Effector memory CD4-positive, alpha-beta T cell (primary cell): ENCODE measurements around the gene DNM3.

Experiments used
- DNase-seq, 3 donors: peaks; one replicate each; pipeline ENCODE4 v3.0.0-alpha.2; 2020
- H3K27ac ChIP-seq: 2 replicates; pipeline ENCODE4 v1.7.0; 2013; ENCODE audit warnings: mild to moderate bottlenecking, low read length, moderate library complexity; ENCODE audit not compliant: insufficient read depth, poor library complexity, severe bottlenecking
- H3K27me3 ChIP-seq: replicated peaks from 2 replicates; pipeline ENCODE4 v1.7.0; 2013; ENCODE audit warnings: mild to moderate bottlenecking, low read length; ENCODE audit not compliant: insufficient read depth, control insufficient read depth, poor library complexity, severe bottlenecking
- H3K36me3 ChIP-seq: 2 replicates; pipeline ENCODE4 v1.7.0; 2013; ENCODE audit warnings: mild to moderate bottlenecking, low read length, moderate library complexity; ENCODE audit not compliant: control insufficient read depth, insufficient read depth
- H3K4me1 ChIP-seq: 2 replicates; pipeline ENCODE4 v1.7.0; 2013; ENCODE audit warnings: low read length, mild to moderate bottlenecking; ENCODE audit not compliant: control insufficient read depth, insufficient read depth, poor library complexity, severe bottlenecking
- H3K4me3 ChIP-seq: 2 replicates; pipeline ENCODE4 v1.7.0; 2013; ENCODE audit warnings: low read length, low read depth, mild to moderate bottlenecking; ENCODE audit not compliant: insufficient read depth, poor library complexity, severe bottlenecking
- H3K9me3 ChIP-seq: 2 replicates; pipeline ENCODE4 v1.7.0; 2013; ENCODE audit warnings: mild to moderate bottlenecking, low read length, moderate library complexity; ENCODE audit not compliant: control insufficient read depth

The DNM3 gene

DNA sequence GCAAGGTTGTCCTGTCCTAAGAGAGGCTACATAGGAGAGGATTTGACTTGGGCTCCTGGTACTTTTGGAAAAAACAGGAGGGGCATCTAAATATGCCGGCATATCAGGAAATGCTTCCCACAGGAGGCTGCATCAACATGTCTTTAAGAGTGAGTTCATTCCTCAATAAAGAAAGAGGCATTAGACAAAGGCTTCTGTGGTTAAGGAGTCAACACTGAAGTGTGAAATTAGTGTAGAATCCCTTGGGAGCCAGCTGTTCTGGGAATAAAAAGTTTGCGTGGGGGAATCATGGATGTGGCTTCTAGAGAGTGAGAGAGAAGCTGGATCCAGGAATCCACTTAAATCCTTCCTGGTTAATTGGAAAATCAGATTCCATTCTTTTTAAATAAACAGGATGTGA, 69.5 kb downstream of the DNM3 start:
- no peak for DNase-seq
- no peaks in the 10 kb centered on the region for H3K27me3 ChIP-seq
- H3K27ac ChIP-seq, result no peak overlapping the region
- no peaks in the 10 kb centered on the region for H3K9me3 ChIP-seq
- H3K4me1 ChIP-seq, result no peaks in the 10 kb centered on the region
- H3K36me3 ChIP-seq, result no peaks in the 10 kb centered on the region
- H3K4me3 ChIP-seq, result no peak overlapping the region

DNA sequence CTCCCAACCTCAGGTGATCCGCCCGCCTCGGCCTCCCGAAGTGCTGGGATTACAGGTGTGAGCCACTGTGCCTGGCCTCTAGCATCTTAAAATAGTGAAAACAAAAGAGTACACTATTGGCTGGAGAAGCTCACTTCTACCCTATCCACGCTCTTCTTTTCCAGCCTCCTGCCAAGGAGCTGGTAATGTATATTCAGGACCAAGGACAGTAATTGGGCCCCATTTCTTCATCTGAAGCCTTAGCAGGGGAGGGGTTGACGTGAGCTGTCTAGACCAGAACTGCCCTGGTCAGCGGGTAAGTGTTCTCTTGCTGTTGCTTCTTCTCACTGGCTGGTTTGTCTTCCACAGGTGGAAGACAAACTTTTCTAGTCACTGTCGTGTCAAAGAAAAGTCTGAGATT, 70.2 kb downstream of the DNM3 start:
- H3K36me3 ChIP-seq, result no peaks in the 10 kb centered on the region
- H3K4me1 ChIP-seq, result no peaks in the 10 kb centered on the region
- no peak for DNase-seq
- H3K27ac ChIP-seq, result no peak overlapping the region
- no peak overlapping the region for H3K4me3 ChIP-seq
- no peaks in the 10 kb centered on the region for H3K27me3 ChIP-seq
- no peaks in the 10 kb centered on the region for H3K9me3 ChIP-seq

DNA sequence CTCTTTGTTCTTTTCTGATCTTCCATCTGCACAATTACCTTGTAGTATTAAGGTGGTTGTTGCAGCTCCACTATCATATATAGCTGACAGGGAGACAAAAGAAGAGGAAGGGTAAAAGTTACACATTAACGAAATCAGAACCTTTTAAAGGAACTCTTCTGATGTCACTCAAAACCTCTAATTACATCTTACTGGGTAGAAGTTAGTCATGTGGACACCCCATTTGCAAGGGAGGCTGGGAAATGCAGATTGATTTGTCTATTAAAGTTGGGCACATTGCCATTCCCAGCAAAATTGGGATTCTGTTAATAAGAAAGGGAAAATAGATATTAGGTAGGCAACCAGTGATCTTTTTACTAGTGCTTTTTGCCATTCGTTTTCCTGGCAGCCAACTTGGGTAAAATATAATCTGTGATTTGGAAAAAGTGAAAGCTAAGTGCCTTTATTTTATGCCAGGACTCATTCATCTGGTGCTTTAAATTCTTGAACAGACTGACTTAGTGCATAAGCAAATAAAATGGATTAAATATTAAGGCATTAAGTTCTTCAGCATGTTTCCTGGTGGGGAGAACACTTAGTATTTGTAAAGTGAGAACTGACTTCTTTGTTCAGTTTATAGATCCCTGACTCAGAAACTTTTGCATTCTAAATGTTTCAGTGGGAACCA, 71.3 kb downstream of the DNM3 start:
- Histone ChIP-seq H3K36me3 (no peaks in the 10 kb centered on the region), H3K9me3 (no peaks in the 10 kb centered on the region), H3K4me1 (no peaks in the 10 kb centered on the region), H3K27ac (no peak overlapping the region), H3K4me3 (no peak overlapping the region), H3K27me3 (no peaks in the 10 kb centered on the region)
- no peak for DNase-seq

DNA sequence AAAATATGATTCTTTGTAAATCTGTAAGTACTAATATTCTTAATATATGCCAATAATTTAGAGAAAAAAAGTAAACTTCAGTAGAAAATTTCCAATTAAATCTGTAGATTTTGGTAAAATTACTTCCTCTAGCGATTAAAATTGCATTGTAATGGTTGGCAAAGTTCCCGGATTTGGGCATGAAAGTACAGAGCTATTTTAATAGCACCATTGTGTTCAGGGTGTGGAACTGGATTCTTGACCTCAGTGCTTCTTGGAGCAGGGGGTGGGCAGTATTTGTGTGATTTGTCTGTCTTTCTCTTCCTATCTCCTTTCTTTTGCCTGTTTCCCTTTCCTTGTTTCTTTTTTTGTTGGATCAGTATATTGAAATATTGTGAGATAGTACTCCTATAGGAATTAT, 72.1 kb downstream of the DNM3 start:
- no peak overlapping the region for H3K4me3 ChIP-seq
- H3K27me3 ChIP-seq, result no peaks in the 10 kb centered on the region
- no peak overlapping the region for H3K27ac ChIP-seq
- H3K36me3 ChIP-seq, result no peaks in the 10 kb centered on the region
- no peaks in the 10 kb centered on the region for H3K9me3 ChIP-seq
- no peaks in the 10 kb centered on the region for H3K4me1 ChIP-seq
- no peak for DNase-seq

DNA sequence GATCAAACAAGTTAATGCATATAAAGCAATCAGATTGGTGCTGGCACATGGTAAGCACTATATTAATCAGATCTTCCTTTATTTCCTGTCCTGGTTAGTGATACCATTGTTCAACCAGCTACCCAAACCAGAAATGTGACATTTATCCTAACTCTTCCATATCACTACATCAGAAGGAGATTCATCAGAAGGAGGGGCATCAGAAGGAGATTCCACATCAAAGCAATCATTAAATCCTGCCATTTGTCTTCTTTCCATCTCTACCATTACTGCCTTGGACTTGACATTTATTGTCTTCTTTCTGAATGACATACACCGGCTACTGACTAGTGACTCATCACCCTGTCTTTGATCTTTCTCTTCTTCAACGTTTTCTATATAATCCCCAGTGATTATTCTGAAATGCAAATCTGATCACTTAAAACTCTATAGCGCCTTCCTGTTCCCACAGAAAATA, 75.0 kb downstream of the DNM3 start:
- no peaks in the 10 kb centered on the region for H3K4me1 ChIP-seq
- H3K36me3 ChIP-seq, result no peaks in the 10 kb centered on the region
- H3K27me3 ChIP-seq, result no peaks in the 10 kb centered on the region
- no peak overlapping the region for H3K4me3 ChIP-seq
- no peak for DNase-seq
- H3K9me3 ChIP-seq, result no peaks in the 10 kb centered on the region
- no peak overlapping the region for H3K27ac ChIP-seq

DNA sequence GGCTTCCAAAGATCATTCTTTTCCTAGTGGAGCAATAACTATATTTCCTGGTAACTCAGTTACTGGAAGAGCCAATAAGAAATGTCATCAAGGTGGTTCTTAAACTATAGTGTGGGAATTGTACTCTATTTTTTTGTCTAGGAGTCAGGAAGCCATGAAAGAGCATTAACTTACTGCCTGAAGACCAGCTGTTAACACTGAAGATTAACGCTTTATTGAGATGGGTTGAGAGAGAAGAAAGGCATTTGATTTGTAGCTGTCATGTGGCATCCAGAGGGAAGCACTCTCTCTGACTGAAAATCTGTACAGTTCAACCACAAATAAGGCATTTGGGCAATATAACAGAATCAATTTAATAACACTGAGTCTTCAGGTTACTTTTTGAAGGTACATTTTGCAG, 76.0 kb downstream of the DNM3 start:
- Histone ChIP-seq H3K27me3 (no peaks in the 10 kb centered on the region), H3K4me3 (no peak overlapping the region), H3K27ac (no peak overlapping the region), H3K36me3 (no peaks in the 10 kb centered on the region), H3K9me3 (no peaks in the 10 kb centered on the region), H3K4me1 (no peaks in the 10 kb centered on the region)
- DNase-seq, result no peak

DNA sequence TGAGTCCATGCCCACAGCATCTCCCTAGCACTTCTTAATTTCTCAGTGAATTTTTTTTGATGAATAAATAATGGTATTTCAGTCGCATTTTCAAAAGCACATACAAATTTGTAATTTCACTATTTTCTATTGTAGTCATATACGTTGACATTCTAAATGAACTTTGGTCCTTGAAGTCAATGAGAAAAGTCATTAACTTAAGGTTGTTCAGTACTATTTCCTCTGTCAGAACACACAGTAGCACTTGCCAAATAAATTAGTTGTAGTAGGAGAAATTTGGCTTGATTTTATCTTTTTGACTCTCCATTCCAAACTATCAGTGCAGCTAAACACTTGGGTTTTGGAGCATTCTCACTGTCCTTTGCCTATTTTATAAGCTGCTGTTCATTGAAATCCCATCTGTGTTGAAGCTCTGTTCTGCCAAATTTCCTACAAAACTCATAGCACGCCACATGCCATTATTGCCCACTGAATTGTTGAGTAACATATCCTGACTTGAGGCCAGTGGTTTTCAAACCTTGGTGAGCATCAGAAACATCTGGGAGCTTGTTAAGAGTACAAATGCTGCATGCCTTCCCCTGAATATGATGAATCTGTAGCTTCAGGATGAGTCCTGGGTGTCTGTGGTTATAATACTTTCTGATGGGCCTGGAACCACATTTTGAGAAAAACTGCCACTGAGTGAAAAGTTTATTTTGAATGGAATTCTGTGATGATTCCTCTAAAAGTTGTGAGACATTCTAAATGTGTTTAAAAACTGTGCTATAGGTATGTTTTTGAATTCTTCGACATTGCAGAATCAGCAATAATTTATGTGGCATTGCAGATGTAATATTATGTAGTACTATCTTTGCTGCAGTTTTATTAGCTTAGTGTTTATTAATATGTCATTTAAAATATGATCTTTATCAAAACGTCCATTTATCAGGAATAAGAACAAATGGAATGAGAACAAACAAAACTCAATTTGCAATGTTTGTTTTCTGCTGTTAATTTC, 78.9 kb downstream of the DNM3 start:
- H3K27me3 ChIP-seq, result no peaks in the 10 kb centered on the region
- no peak for DNase-seq
- H3K36me3 ChIP-seq, result no peaks in the 10 kb centered on the region
- H3K4me3 ChIP-seq, result no peak overlapping the region
- H3K4me1 ChIP-seq, result no peaks in the 10 kb centered on the region
- H3K9me3 ChIP-seq, result no peaks in the 10 kb centered on the region
- H3K27ac ChIP-seq, result no peak overlapping the region

DNA sequence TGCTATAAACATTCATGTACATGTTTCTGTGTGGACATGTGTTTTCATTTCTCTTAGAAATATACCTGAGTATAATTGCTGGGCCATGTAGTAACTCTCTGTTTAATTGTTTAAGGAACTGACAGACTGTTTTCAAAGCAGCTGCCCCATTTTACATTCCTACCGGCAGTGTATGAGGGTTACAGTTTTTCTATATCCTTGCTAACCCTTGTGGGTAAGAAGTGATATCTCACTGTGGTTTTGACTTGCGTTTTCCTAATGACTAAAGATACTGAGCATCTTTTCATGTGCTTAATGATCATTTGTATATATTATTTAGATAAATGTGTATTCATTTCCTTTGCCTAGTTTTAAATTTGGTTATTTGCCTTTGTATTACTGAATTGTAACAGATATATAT, 81.7 kb downstream of the DNM3 start:
- Histone ChIP-seq H3K27me3 (no peaks in the 10 kb centered on the region), H3K4me3 (no peak overlapping the region), H3K9me3 (no peaks in the 10 kb centered on the region), H3K36me3 (no peaks in the 10 kb centered on the region), H3K27ac (no peak overlapping the region), H3K4me1 (no peaks in the 10 kb centered on the region)
- no peak for DNase-seq

DNA sequence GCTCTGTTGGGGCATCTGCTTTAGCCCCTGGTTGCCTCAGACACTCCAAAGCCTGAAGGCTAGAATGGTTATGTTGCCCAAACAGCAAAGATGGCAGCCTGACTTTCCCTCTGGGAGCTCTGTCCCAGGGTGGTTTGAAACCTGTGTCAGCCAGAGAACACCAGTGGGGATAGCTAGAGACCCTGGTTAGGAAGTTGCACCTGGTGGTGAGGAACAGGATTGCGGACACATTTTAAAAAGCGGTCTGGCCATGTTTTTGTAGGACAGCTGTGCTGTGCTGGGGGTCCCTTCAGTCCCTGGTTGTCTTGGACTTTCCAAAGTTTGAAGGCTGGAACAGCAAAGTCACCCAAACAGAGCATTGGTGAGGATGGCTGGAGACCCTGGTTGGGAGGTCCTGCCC, 87.8 kb downstream of the DNM3 start:
- Histone ChIP-seq H3K9me3 (no peaks in the 10 kb centered on the region), H3K27me3 (no peaks in the 10 kb centered on the region), H3K27ac (no peak overlapping the region), H3K4me1 (no peaks in the 10 kb centered on the region), H3K4me3 (no peak overlapping the region), H3K36me3 (no peaks in the 10 kb centered on the region)
- DNase-seq, result no peak

DNA sequence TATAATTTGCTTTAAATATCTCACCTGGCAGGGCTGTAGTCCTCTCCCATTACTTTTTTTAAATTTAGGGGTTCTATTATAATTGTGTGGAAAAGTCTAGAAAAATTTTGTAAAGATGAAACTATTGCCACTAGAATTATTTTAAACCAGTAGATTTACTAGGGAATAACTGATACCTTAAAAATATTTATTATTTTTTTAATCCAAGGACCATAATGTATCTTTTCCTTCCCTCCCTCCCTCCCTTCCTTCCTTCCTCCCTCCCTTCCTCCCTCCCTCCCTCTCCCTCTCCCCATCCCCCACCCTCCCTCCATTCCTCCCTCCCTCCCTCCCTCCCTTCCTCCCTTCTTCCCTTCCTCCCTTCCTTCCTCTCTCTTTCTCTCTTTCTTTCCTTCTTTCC, 90.5 kb downstream of the DNM3 start:
- no peak overlapping the region for H3K27ac ChIP-seq
- H3K4me1 ChIP-seq, result no peaks in the 10 kb centered on the region
- H3K4me3 ChIP-seq, result no peak overlapping the region
- no peaks in the 10 kb centered on the region for H3K27me3 ChIP-seq
- no peaks in the 10 kb centered on the region for H3K9me3 ChIP-seq
- no peaks in the 10 kb centered on the region for H3K36me3 ChIP-seq
- DNase-seq, result no peak
